A549 treated with AZD2906 at 1 μM for 4 hours (cell line): ENCODE results near the gene PRKACG. TPM values are rescaled to one million over a fixed set of nuclear protein-coding genes. Genes with fewer than 3 reads are reported as not detected.

Source experiments
- total RNA-seq: library from RNA; stranded (reverse); fragments of 200-300 nt; extraction: Qiagen RNA extraction; gene quantifications from 5 replicates; pipeline ENCODE4 v1.2.3, GENCODE V29; 2022

PRKACG gene
- not detected in 5 replicates for total RNA-seq

GRCh38 chr9:69014013-69014412 lies at the start of gene PRKACG:
TSS of gene PRKACG (minus strand) at chr9:69014113. CDS start at chr9:69014092, 21 bp downstream.

GRCh38 chr9:69035438-69036308 lies 21.8 kb upstream of the PRKACG start, which contains the start of gene FXN:
TSS of gene FXN (plus strand) at chr9:69035752. CDS start at chr9:69035783, 31 bp downstream.

Other genes with a start within 250 kb of the PRKACG start
- gene FXN, start 21.6 kb upstream of the PRKACG start, total RNA-seq, result 22.2 to 25.9 TPM (median 25.5 TPM) in 5 replicates
- gene TJP2, start 160.2 kb upstream of the PRKACG start, total RNA-seq, result 4.0 to 5.2 TPM (median 4.4 TPM) in 5 replicates